ENCODE measurements around the gene SSX2IP. TPM values are rescaled to one million over a fixed set of nuclear protein-coding genes. Genes with fewer than 3 reads are reported as not detected.
A peak's percentile ranks its signal among the peaks of the same experiment; 100 is the strongest.
"Not testable (repeated sequence)": the region's sequence is repeated elsewhere in the genome, so short reads cannot be mapped to it uniquely, and the experiment has no call there.

Gene SSX2IP
- total and polyA plus RNA-seq, 8 donors = 2.6 to 24.5 (median 10.2) TPM

GRCh38 chr1:84642774-84643173 lies 47.5 kb downstream of the SSX2IP start:
- intact Hi-C loops (cut with DNase I; ENCODE audit: low total_unique reads) = no loop called here
- no peak overlapping the region for H3K4me3 ChIP-seq
- H3K27ac ChIP-seq = no peak overlapping the region
- H3K9me3 ChIP-seq = no peaks in the 10 kb centered on the region
- no peak for DNase-seq
- H3K4me1 ChIP-seq = no peaks in the 10 kb centered on the region
- TF ChIP-seq POLR2AphosphoS5 (IDR thresholded peaks at IDR 0.05) (no peak), POLR2A (IDR thresholded peaks at IDR 0.05) (no peak), CTCF (IDR thresholded peaks at IDR 0.05) (no peak), EP300 (IDR thresholded peaks at IDR 0.05) (no peak)
- no peaks in the 10 kb centered on the region for H3K27me3 ChIP-seq
- H3K36me3 ChIP-seq = peaks cover 0 to 14% (median 6%) of the 10 kb centered on the region in 4 donors

- DNase-seq; H3K36me3 ChIP-seq; H3K27me3 ChIP-seq; intact Hi-C loops (cut with DNase I; ENCODE audit: low total_unique reads); H3K4me1 ChIP-seq; H3K27ac ChIP-seq; H3K4me3 ChIP-seq; H3K9me3 ChIP-seq: not testable (repeated sequence)
- 46 to 72% (median 59%) methylated on average over 6 of the region's 6 CpGs for WGBS, 5 donors
These were observed 50.5 kb downstream of the SSX2IP start for GRCh38 chr1:84639731-84640130.

GRCh38 chr1:84635429-84635828 lies 54.8 kb downstream of the SSX2IP start:
- H3K4me1 ChIP-seq = no peaks in the 10 kb centered on the region
- no peak for DNase-seq
- H3K27me3 ChIP-seq = no peaks in the 10 kb centered on the region
- H3K4me3 ChIP-seq = no peak overlapping the region
- TF ChIP-seq POLR2A (IDR thresholded peaks at IDR 0.05) = no peak
- TF ChIP-seq EP300 (IDR thresholded peaks at IDR 0.05) = no peak
- no peak for TF ChIP-seq POLR2AphosphoS5 (IDR thresholded peaks at IDR 0.05)
- no peak for TF ChIP-seq CTCF (IDR thresholded peaks at IDR 0.05)
- no peaks in the 10 kb centered on the region for H3K36me3 ChIP-seq
- intact Hi-C loops (cut with DNase I; ENCODE audit: low total_unique reads) = no loop called here
- no peak overlapping the region for H3K27ac ChIP-seq
- 86 to 97% (median 94%) methylated on average over 2 of the region's 2 CpGs for WGBS, 5 donors
- H3K9me3 ChIP-seq = no peaks in the 10 kb centered on the region

GRCh38 chr1:84634536-84635205 lies 55.6 kb downstream of the SSX2IP start:
- peak in 1 of 2 donors; percentile 31 for DNase-seq
- no peak overlapping the region for H3K27ac ChIP-seq

More at GRCh38 chr1:84634536-84635205, 55.6 kb downstream of the SSX2IP start:
- no peak overlapping the region for H3K4me3 ChIP-seq
- H3K4me1 ChIP-seq = no peaks in the 10 kb centered on the region
- H3K36me3 ChIP-seq = no peaks in the 10 kb centered on the region
- 35 to 66% (median 43%) methylated on average over 5 of the region's 5 CpGs for WGBS, 5 donors
- no peaks in the 10 kb centered on the region for H3K9me3 ChIP-seq
- TF ChIP-seq POLR2A (IDR thresholded peaks at IDR 0.05) (no peak), POLR2AphosphoS5 (IDR thresholded peaks at IDR 0.05) (no peak), EP300 (IDR thresholded peaks at IDR 0.05) (no peak), CTCF (IDR thresholded peaks at IDR 0.05) (no peak)
- no peaks in the 10 kb centered on the region for H3K27me3 ChIP-seq
- intact Hi-C loops (cut with DNase I; ENCODE audit: low total_unique reads) = no loop called here

Data from stomach (tissue), 9 donors.